Stimulated activated CD8-positive, alpha-beta memory T cell treated with anti-CD3 and anti-CD28 coated beads, Interleukin-15, amount 100 ng/mL, for 4 hours (primary cell): ENCODE measurements around the gene RNF212.
"Not testable (repeated sequence)": the region's sequence is repeated elsewhere in the genome, so short reads cannot be mapped to it uniquely, and the experiment has no call there.

Experiments
- DNase-seq, 2 donors: peaks; one replicate each; pipeline ENCODE4 v3.0.0-alpha.2; 2020; ENCODE audit warnings: low read depth in 2 of 2

RNF212 gene

GRCh38 chr4:1113311-1114009 is at the start of gene RNF212:
RNF212 (minus strand) TSS chr4:1113564; CDS start chr4:1113464, 100 bp downstream.
- peak in 1 of 2 donors; percentile 13 for DNase-seq

DNA sequence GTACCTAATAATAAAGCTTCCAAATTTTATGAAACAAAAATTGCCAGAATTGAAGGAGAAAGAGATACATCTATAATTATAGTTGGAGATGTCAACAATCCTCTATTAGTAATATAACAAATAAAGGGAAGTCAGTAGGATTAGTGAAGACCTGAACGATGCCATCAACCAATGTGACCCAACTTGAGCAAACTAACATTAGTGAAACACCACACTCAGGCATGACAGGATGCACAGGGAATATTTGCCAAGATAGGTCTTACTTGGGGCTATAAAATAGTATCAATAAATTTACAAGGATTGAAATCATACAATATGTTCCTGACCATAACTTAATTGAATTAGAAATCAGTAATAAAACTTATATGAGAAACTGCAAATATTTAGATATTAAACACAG is 47.0 kb upstream of the RNF212 start:
- no peak for DNase-seq

DNA sequence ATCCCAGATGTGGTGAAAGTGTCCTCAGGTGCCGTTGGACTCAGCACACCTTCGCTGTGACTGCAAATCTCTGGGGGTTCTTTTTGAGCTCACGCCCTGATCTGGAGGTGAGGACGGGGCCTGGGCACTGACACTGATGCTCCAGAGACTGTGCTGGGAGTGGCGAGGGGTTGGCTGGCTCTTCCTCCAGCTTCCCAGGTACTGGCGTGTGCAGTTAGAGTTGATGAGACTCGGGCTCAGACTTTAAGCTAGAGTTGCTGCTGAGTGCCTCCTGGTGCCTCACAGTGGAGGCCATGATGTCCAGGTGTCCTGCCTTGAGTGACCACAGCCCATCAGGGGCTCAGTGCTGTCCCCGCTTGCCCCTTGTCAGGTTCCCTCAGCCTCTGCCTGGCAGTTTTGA is 42.7 kb upstream of the RNF212 start:
- DNase-seq = no peak

DNA sequence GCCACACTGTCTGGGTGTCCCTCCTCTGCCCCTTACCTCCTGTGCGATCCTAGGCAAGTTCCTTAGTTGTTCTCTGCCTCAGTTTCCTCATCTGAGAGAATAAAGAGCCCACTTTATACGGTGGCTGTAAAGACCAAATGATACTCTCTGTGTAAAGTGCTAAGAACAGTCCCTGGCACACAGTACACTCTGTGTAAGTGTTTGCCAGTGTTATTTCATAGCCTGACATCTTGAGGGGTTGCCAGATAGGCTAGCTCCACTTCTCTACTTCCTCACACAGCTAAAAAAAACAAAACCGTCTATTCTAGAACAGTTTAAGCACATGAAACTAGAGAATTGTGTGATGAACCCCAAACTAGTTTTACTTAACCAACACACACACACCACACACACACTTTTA is 42.0 kb upstream of the RNF212 start:
- no peak for DNase-seq

DNA sequence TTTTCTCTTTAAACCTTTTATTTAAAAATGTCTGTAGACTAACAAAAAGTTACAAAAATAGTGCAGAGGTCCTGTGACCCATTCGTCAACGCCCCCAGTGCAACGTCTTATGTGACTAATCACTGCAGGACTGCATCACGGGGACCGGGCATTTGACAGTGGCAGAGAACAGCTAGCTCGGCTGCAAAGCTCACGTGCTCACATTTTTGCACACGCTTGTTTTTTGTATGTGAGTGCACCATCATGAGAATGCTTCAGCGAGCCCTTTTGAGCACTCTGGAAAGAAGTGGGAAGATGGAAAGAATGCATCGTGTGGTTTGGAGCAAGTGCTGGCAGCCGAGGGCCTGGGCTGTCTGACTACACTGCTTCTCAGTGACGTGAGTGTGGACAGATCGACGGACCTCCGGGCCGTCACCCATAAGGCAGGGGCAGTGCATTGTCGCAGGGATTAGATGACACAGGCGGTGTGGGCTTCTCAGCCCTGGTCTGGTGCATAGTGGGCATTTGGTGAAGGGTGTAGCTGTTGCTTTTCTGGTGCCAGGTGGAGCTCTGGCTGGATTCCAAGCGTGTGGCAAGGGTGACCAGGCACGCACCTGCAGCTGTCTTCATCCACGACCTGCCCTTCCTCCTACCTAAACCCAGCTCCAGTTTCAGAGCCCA is 41.3 kb upstream of the RNF212 start:
- DNase-seq = no peak

- no peak for DNase-seq
Observed at GRCh38 chr4:1154126-1154522, 40.8 kb upstream of the RNF212 start.

DNA sequence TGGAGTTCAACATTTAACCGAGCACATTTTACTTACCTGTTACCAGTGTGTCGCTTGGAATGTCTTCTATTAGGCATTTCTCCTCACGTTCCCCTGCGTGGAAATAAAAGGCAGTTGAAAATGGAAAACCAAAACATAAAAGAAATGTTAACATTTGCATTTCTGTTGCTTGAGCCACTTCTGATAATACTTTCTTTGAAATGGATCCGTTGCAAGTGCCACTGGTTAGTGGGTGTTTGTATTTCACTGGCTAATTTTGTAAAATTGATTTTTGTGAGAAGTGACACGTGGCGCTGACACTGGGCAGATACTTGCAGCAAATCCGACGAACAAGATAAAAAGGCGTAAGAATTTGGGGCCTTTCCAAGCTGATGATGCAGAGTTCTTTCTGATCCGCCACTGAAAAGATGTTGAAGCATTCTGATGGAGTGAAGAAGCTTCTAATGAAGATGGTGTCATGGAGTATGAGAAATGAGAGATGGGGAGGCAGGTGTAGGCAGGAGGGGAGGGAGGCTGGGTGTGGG is 40.3 kb upstream of the RNF212 start:
- no peak for DNase-seq

GRCh38 chr4:1152290-1152689 is 38.9 kb upstream of the RNF212 start:
- DNase-seq = no peak

DNA sequence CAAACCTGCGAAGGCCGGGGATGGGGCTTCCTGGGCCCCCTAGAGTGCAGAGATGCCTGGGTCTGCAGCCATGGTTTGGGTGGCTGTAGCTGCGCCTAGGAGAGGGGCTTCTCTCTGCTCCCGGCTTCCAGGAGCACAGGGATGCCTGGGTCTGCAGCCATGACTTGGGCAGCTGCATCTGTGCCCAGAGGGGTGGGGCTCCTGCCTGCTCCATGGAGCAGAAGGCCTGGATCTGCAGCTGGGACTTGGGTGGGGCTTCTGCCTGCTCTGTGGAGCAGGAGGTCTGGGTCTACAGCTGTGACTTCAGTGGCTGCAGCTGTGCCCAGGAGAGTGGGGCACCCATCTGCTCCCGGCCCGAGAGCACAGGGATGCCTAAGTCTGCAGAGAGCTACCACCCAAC is 38.2 kb upstream of the RNF212 start:
- no peak for DNase-seq

DNA sequence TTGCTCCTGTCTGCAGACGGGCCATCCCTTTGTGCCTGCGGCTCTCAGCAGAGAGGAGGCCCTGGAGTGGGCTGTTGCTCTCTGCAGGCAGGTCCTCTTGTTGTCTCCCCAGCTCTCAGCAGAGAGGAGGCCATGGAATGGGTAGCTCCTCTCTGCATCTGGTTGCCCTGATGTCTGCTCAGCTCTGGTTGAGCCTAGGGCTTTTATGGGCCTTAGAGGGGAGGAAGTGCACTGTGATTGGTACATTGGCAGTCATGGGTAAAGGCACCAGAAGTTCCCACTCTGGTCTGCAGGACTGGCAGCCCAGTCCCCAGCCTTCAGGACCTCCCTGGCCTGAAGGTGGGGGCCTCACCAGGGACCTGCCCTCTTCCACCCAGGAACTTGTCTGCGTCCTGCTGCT is 37.5 kb upstream of the RNF212 start:
- DNase-seq = no peak

- no peak for DNase-seq
Observed at GRCh38 chr4:1139860-1140259, 26.5 kb upstream of the RNF212 start.

GRCh38 chr4:1137850-1138249 is 24.5 kb upstream of the RNF212 start:
- DNase-seq = no peak

GRCh38 chr4:1137063-1137776 is 23.9 kb upstream of the RNF212 start:
- no peak for DNase-seq

GRCh38 chr4:1136048-1136447 is 22.7 kb upstream of the RNF212 start:
- no peak for DNase-seq

DNA sequence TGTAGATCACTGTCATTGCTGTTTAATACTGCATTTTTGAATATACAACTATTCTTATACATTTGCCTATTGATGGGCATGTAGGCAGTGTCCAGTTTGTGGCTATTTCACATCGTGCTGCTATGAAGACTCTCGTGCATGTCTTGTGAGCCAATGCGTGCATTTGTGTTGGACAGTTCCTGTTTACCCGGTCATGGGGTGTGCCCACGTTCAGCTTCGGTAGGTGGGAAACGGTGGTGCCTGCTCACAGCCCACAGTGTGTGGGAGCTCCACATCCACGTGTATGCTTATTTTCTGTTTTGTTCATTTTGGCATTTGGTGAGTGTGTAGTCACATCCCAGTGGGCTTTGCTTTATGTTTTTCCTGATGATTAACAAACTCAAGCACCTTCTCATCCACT is 19.7 kb upstream of the RNF212 start:
- no peak for DNase-seq

DNA sequence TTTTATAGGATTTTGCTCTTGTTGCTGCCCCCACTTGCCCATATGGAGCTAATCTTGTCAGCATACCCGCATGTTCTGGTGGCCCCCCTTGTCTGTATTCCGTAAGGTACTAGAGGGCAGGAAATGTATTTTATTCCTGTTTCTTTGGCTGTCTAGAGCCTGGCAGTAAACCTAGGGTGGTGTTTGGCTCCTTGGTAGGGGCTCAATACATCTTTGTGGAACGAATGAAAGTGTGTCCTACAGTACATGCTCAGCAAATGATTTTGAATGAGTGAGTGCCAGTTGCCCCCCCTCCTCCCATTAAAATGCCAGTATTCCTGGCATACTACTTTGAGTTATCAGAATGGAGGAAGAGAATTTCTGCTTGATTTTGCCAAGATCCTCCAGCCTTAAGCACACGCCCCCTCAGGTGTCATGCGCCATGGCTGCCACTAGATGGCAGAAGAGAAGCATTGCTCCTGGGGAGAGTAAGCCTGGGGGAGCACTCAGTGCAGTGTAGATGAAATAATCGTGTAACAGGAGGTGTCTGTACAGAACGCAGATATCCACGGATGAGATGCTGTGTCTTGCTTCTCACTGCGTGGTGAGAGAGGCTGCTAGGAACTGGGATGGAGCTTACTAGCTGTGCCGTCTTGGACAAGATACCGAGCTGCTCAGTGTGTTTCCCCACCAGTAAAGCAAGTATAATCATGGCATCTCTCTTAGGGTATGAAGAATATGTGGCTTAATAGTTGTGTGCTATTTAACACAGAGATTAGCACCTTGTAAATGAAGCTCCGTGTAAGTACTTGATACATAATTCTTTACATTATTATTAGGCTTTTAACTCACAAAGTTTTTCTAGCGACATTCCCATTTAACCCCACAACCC is 17.2 kb upstream of the RNF212 start:
- peak; percentile 42 to 50 for DNase-seq

GRCh38 chr4:1126506-1126905 is 13.1 kb upstream of the RNF212 start:
- DNase-seq = no peak

GRCh38 chr4:1125466-1125865 is 12.1 kb upstream of the RNF212 start:
- not testable (repeated sequence) for DNase-seq

DNA sequence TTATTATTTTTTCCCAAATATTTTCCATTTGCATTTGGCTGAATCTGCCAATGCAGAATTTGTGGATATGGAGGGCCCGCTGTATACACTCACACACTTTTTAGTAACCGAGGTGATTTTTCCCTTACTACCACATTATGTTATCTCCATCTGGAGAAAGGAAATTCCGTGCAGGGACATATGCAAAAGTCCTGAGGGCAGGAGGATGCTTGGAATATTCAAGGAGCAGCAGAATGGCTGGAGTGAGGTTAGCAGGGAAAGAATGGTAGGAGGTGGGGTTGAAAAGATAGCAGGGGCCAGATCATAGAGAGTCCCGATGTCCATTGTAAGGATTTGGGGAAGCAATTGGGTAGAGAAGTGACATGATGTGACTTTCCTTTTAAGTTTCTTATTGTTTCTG is 11.5 kb upstream of the RNF212 start:
- no peak for DNase-seq

GRCh38 chr4:1122505-1122904 is 9.1 kb upstream of the RNF212 start:
- no peak for DNase-seq

- no peak for DNase-seq
Observed at GRCh38 chr4:1116838-1117237, 3.5 kb upstream of the RNF212 start.
